Tibial artery (tissue), 4 donors: ENCODE measurements around the gene CACUL1.

Experiments
- DNase-seq, 2 donors: peaks; one replicate each; pipeline ENCODE4 v3.0.0-alpha.2; 2019
- H3K27ac ChIP-seq, 2 donors: fragments of 200-600 bp; sonication (generic) in 1 of 2; 1 replicate in 1 of 2; 2 replicates in 1 of 2; pipeline ENCODE4 v1.5.1; 2018 to 2019; ENCODE audit warnings: mild to moderate bottlenecking in 1 of 2
- H3K27me3 ChIP-seq, 2 donors: fragments of 200-600 bp; sonication (generic) in 1 of 2; one replicate each; pipeline versions ENCODE4 v1.5.1 to v1.6.0; 2016 to 2019
- H3K36me3 ChIP-seq, 3 donors: fragments of 200-600 bp; sonication (generic) in 2 of 3; one replicate each; pipeline ENCODE4 v1.5.1; 2016 to 2019; ENCODE audit warnings: mild to moderate bottlenecking in 2 of 3
- H3K4me1 ChIP-seq, 4 donors: fragments of 200-600 bp; sonication (generic) in 2 of 4; 1 replicate in 3 of 4; 2 replicates in 1 of 4; pipeline ENCODE4 v1.5.1; 2016 to 2019
- H3K4me3 ChIP-seq, 2 donors: fragments of 200-600 bp; sonication (generic) in 1 of 2; 1 replicate in 1 of 2; 2 replicates in 1 of 2; pipeline ENCODE4 v1.5.1; 2018 to 2019; ENCODE audit warnings: mild to moderate bottlenecking in 2 of 2
- H3K9me3 ChIP-seq, 3 donors: fragments of 200-600 bp; sonication (generic) in 1 of 3; one replicate each; pipeline ENCODE4 v1.5.1; 2016 to 2019
- CTCF ChIP-seq, 2 experiments: fragments of 200-600 bp in 1 of 2; fragments of 450-650 bp in 1 of 2; IDR thresholded peaks; one replicate each; pipeline ENCODE4 v1.5.1; 2017 to 2019; ENCODE audit warnings: antibody characterized with exemption in 2 of 2, mild to moderate bottlenecking in 1 of 2, moderate library complexity in 1 of 2
- intact Hi-C: fragments of 100-400 bp; cut with DNase I; formaldehyde crosslinking; loops from one replicate; pipeline ENCODE4 v1.15.0; 2023; ENCODE audit warnings: low total_unique reads

CACUL1 gene

GRCh38 chr10:118628397-118628796 lies 126.4 kb downstream of the CACUL1 start:
- H3K4me1 ChIP-seq: peaks cover 0 to 14% (median 2%) of the 10 kb centered on the region in 4 donors
- H3K4me3 ChIP-seq: no peak overlapping the region
- peaks cover 0 to 4% of the 10 kb centered on the region in 2 donors for H3K27me3 ChIP-seq
- no peaks in the 10 kb centered on the region for H3K36me3 ChIP-seq
- no peaks in the 10 kb centered on the region for H3K9me3 ChIP-seq
- intact Hi-C loops: no loop called here
- no peak overlapping the region for H3K27ac ChIP-seq
- TF ChIP-seq CTCF (IDR thresholded peaks at IDR 0.05): no peak
- no peak for DNase-seq

DNA sequence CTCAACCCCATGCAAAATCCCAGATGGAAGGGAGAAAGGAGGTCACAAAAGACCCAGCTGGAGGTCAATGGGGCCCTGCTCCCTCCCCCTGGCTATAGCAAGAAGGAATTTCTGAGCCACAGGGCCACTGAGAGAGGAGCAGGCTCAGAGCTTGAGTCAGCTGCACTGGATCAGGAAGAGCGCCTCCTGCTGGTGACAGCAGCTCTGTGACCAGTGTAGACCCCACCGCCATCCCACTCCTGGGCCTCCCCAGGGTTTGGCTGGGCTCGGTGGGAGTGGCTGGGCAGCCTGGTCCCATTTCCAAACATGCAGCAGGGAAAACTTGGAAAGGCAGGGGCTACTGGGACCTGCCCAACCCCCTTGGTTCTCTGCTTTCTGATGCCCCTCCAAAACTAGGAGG lies 127.8 kb downstream of the CACUL1 start:
- intact Hi-C loops: no loop called here
- no peak for TF ChIP-seq CTCF (IDR thresholded peaks at IDR 0.05)

More for the DNA sequence above, 127.8 kb downstream of the CACUL1 start:
- Histone ChIP-seq H3K27me3 (peaks cover 0 to 4% of the 10 kb centered on the region in 2 donors), H3K36me3 (no peaks in the 10 kb centered on the region), H3K27ac (no peak overlapping the region), H3K4me3 (no peak overlapping the region), H3K9me3 (no peaks in the 10 kb centered on the region), H3K4me1 (peaks cover 0 to 14% (median 2%) of the 10 kb centered on the region in 4 donors)
- no peak for DNase-seq
